ENCODE data around the gene TLK1. TPM values are rescaled to one million over a fixed set of nuclear protein-coding genes. Genes with fewer than 3 reads are reported as not detected.
"Not testable (repeated sequence)": the region's sequence is repeated elsewhere in the genome, so short reads cannot be mapped to it uniquely, and the experiment has no call there.

TLK1 gene
- polyA plus RNA-seq, 3 donors = 44.8 to 51.3 (median 46.2) TPM

DNA sequence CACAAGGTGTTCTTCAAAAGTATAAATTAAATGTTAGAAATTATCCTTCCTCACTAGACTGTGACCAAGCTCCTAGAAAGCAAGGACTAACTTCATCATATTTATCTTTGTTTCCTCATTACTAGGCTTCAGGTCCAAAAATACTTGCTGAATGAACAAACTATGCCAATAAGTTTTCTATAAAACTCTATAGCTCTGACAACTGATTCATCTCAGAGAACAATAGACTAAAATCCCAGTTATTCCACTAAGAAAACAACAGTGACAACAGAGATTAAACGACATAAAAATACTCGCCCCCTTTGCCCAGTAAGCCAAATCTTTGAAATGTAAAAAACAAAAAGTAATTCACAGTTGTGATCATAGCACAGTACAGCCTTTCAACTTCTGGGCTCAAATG lies 13.6 kb downstream of the TLK1 start:
- no peak for DNase-seq

DNA sequence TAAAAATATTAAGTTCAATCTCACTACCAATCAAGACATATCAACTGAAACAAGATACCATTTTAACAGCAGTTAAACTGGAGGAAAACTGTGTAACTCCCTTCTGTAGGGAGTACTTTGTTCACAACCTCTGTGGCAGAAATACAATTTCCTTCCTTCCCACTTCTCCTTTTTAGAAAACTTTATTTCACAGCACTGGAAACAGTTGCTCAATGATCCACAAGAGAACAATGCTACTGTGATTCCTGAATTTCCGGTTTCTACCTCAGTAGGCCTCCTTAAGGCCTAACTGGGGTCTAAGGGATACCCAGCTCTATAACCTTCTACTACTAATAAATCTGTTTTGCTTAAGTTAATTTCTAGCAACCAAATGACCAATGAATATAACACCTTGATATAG lies 14.1 kb downstream of the TLK1 start:
- no peak for DNase-seq

DNA sequence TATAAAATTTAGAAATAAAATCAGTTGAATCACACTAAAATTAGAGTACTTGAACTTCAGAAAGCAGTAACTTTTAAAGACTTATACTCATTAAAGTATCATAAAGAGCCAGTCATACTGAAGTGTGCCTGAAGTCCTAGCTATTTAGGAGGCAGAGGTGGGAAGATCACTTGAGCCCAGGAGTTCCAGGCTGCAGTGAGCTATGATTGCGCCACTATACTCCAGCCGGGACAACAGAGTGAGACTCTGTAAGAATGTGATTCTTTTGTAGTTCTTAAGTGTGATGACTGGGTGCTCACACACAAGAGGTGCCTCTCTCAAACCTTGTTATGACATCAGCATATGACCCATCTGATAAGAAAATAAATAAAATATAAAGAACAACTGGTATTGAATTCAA lies 14.6 kb downstream of the TLK1 start:
- DNase-seq = no peak

DNA sequence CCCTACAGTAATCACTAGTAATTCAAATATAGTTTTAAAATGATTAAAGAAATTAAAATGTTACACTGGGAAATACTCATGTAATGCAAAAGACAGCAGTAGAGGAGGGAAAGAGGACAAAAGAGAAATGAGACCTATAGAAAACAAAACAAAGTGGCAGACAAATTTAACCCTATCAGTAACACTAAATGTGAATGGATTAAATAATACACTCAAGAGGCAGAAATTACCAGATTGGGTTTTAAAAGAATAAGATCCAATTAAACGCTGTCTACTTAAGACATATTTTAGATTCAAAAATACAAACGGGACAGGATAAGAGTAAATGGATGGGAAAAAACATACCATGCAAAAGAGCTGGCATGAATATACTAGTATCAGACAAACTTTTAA lies 17.0 kb downstream of the TLK1 start:
- no peak for DNase-seq

DNA sequence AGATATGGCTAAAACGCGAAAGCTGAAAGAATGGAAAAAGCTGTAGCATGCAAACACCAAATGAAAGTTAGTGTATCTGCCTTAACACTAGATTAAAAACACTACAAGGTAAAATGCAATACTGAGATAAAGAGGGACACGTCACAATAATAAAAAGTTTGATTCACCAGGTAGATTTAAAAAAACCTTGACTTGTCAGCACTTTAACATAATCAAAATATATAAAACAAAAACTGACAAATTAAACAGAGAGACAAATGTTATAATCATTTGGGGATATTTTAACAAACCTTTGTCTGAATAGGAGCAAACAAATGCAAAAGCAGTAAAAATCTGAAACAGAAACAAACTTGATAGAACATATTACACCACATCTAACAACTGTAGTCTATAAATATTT lies 18.3 kb downstream of the TLK1 start:
- no peak for DNase-seq

DNA sequence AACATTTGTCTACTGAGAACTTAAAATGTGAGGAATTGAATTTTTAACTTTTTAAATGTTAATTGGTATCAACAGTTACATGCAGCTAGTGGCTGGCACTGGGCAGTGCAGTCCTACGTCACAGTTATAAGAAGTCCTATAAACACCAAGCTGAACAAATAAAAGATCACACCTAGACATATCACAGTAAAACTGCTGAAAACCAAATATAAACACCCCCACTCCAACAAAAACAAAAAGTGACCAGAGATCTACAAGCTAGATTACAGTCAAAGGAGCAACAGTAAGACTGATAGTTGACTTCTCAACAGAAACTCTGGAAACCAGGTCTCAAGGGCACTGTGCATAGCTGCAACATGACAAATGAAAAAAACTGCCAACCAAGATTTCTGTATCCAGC lies 19.4 kb downstream of the TLK1 start:
- DNase-seq = no peak

DNA sequence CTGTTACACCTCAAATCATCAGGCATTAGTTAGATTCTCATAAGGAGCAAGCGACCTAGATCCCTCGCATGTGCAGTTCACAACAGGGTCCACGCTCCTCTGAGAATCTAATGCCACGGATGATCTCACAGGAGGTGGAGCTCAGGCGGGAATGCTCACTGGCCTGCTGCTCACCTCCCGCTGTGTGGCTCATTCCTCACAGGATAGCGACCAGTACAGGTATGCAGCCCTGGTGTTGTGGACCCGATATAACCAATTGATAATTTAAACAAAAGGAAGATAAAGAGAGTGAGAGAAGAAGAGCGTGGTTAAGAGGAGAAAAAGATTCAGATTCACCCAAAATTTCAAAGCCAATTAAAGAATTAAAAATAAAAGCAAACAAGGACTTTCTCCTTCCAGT lies 20.8 kb downstream of the TLK1 start:
- DNase-seq = no peak

DNA sequence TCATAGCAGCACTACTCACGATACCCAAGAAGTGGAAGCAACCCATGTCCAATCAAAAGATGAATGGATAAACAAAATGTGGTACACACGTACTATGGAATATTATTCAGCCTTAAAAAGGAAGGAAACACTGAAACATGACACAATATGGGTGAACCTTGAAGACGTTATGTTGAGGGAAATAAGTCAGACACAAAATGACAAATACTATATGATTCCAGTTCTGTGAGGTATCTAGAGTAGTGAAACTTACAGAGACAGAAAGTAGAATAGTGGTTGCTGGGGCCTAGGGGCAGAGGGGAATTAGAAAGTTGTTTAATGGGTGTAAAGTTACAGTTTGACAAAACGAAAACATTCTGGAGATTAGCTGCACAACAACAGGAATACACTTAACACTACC lies 24.7 kb downstream of the TLK1 start:
- DNase-seq = no peak

DNA sequence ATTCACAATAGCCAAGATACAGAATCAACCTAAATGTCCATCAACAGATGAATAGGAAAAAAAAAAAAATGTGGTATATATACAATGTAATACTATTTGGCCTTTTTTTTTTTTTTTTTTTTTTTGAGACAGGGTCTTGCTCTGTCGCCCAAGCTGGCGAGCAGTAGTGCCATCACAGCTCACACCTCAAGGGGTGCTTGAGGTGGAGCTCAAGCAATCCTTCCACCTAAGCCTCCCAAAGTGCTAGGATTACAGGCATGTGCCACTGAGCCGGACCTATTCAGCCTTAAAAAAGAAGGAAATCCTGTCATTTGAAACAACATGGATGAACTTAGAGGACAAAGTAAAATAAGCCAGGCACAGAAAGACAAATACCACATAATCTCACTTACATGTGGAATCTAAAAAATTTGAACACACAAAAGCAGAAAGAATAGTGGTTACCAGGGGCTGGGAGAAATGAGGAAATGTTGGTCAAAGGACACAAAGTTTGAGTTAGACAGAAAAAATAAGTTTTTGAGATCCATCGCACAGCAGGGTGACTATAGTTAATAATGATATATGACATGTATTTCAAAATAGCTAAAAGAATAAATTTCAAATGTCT lies 26.0 kb downstream of the TLK1 start:
- no peak for DNase-seq

DNA sequence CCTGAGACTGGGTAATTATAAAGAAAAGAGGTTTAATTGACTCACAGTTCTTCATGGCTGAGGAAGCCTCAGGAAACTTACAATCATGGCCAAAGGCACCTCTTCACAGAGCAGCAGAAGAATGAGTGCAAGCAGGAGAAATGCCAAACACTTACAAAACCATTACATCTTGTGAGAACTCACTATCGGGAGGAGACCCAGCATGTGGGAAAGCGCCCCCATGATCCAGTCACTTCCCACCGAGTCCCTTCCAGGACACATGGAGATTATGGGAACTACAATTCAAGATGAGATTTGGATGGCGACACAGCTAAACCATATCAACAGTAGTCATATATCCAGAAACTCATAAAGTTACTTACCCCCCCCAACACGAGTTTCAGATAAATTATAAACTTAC lies 28.6 kb downstream of the TLK1 start:
- no peak for DNase-seq

DNA sequence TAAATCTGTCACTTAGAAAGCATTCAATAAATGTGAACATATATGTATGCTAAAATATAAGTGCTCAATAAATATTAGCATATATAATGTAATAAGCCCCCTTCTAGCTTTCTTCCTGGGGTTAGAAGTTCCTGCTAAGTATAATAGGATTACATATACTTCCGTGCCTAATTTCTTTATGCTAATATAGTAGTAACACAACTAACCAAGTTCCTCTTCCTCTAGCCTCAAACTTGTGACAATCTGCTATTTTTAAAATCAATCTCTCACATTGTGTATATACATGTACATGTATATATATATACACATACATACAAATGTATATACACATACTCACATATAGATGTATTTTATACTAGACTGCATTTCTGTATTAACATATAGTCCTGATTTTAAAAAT lies 32.2 kb downstream of the TLK1 start:
- DNase-seq = no peak

DNA sequence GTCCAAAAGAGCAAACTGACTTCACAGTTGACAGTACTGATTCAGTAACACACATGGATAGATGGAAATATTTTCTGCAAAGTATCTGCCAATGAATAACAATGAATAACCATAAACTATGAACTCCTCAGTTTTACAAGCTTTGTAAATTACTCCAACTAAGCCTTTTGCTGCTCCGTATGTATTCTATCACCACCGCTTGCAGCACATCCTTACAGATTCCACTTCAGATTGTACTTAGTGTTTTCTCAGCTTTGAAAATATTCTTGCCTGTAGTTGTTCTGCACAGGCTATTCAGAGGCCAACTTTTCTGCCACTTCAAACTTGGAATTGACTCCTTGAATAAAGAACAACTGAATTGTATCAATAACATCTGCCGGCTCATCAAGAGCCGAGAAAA lies 36.2 kb downstream of the TLK1 start:
- no peak for DNase-seq

DNA sequence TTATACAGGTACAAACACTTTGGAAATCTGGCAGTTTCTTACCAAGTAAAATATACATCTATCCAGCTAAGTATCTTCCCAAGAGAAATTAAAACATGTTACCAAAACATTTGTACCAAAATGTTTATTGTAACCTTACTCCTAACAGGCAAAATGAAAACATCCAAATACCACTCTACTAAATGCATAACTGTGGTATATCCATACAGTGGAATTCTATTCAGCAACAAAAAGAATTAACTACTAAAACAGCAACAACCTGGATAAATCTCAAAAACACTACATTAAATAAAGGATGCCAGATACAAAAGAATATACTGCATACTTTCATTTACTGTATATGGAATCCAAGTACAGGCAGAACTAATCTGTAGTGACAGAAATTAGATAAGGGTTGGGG lies 51.1 kb downstream of the TLK1 start:
- no peak for DNase-seq

DNA sequence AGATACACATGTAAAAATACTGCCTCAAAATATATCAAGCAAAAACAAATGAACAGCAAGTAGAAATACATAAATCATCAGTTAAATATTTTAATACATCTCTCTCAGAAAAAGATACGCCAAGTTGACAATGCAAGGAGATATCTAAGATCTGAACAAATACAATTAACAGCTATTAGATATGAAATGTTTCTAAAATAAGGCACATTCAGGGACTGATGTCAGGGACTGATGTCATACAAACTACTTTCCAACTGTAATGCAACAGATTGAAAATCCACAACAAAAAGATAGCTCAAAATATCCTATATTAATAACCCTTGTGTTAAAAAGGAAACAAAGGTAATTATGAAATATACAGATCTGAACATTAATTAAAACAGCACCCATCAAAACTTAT lies 51.7 kb downstream of the TLK1 start:
- DNase-seq = no peak

DNA sequence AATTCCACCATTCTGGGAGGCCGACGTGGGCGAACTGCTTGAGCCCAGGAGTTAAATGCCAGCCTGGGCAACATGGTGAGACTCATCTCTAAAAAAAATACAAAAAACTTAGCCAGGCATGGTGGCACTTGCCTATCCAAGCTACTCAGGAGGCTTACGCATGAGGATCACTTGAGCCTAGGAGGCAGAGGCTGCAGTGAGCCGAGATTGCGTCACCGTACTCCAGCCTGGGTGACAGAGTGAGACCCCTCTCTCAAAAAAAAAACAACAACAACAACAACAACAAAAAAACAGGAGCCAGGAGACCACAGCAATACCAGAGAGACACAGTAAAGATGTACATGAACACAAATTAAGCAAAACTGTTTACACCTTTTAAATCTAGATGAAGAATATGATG lies 52.9 kb downstream of the TLK1 start:
- no peak for DNase-seq

DNA sequence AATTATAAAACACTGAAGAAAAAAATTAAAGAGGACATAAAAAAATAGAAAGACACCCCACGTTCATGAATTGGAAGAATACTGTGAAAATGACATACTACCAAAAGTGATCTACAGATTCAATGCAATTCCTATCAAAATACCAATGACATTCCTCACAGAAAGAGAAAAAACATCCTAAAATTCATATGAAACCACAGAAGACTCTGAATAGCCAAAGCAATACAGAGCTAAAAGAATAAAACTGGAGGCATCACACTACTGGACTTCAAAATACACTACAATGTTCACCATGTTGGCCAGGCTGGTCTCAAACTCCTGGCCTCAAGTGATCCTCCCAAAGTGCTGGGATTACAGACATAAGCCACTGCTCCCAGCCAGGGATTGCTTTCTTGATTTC lies 56.3 kb downstream of the TLK1 start:
- DNase-seq = no peak

DNA sequence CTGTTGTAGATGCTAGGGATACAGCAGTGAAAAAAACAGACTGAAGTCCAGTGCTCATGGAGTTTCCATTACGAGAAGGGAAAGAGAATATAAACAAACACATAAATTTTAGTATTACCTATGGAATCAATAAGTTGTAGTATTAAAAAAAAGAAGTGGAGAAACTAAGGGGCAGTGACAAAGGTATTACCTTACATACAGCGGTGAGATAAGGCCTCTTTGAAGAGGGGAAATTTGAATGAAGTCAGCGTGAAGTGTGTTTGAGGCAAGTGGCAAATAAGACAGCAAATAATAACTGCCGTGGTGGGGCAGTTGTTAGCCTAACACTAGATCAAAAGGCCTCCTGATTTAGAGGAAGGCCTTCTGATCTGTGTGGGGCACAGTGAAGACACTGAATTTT lies 57.9 kb downstream of the TLK1 start:
- DNase-seq = no peak

DNA sequence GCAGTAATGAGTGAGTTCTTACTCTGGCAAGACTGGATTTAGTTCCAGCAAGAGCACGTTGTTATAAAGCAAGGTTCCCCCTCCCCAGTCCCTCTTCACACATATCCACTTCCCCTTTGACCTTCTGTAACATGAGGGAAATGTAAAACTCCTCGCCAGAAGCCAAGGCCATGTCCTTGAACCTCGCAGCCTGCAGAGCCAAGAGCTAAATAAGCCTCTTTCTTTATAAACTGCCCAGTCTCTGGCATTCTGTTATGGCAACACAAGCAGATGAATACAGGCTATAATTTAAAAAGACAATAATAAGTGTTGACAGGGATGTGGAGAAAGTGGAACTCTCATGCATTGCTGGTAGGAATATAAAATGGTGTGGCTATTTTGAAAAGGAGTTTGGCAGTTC lies 60.3 kb downstream of the TLK1 start:
- no peak for DNase-seq

DNA sequence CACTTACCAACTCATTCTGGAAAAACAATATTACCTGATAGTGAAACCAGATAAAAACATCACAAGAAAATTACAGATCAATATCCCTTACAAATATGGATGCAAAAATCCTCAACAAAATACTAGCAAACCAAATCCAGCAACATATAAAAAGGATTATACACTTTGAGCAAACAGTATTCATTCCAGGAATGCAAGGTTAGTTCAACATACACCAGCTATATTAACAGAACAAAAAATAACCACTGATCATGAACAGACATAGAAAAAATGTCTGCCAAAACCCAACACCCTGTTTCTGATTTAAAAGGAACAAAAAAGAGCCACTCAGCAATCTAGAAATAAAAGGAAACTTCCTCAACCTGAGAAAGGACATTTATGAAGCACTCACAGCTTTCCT lies 62.1 kb downstream of the TLK1 start:
- no peak for DNase-seq

DNA sequence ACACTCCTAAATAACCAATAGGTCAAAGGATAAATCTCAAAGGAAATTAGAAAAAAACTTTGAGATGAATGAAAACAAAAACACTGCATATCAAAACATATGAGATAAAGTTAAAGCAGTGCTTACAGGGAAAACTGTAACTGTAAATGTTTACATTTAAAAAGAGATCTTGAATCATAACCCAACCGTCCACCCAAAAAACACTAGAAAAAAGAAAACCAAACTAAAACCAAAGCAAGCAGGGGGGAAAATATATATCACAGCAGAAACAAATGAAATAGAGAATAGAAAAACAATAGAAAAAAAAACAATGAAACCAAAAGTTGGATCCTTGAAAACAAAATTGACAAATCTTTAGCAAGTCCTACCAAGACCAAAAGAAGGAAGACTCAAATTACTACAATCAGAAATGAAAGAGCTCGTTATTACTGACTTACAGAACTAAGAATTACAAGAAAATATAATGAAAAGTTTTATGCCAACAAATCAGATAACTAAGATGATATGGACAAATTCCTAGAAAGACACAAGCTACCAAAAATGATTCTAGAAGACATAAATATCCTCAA lies 65.6 kb downstream of the TLK1 start:
- no peak for DNase-seq

DNA sequence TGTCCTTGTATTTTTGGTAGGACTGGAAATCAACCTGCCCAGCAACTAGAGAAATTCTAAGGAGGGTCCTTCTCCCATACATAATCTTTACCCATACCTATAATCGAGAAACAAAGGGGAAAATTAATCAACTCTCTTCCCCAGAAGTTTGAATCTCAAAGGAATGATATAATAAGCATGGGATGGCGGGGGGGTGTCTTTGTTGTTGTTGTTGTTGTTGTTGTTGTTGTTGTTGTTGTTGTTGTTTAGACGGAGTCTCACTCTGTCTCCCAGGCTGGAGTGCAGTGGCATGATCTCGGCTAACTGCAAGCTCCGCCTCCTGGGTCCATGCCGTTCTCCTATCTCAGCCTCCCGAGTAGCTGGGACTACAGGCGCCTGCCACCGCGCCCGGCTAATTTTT lies 69.2 kb downstream of the TLK1 start:
- not testable (repeated sequence) for DNase-seq

DNA sequence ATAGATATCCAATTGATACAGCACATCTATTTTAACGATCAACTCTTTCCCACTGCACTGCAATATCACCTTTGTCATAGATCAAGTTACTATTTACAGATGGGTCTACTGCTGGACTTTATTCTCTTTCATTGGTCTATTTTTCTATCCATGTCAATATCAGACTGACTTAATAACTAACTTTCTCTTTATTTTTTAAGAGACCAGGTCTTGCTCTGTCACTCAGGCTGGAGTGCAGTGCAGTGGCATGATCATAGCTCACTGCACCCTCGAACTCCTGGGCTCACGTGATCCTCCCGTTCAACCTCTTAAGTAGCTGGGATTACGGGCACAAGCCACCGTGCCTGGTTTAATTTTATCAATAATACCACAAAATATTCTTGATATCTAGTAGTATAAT lies 71.2 kb downstream of the TLK1 start:
- no peak for DNase-seq

DNA sequence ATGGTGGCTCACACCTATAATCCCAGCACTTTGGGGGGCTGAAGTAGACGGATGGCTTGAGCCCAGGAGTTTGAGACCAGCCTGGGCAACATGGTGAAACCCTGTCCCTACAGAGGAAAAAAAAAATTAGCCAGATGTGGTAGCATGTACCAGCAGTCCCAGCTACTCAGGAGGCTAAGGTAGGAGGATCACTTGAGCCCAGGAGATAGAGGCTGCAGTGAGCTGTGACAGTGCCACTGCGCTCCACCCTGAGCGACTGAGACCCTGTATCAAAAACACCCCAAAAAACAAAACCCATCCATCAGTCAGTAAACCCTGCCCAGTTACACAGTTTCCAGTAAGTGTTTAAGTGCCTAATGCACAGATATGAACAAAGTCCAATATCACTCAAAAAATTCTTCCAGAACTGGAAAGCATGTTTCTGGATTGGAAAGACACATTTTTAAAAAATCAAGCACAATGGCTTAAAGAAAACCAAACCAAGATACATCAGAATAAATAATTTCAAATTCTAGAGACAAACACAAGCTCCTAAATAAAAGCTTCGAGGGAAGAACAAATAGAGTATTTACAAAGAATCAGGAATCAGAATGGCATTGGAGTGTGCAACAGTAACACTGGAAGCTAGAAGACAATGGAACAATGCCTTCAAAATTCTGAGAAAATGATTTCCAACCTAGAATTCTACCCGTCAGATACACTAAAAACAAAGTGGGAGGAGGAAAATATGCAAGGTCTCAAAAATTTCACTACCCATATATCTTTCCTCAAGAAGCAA lies 72.4 kb downstream of the TLK1 start:
- no peak for DNase-seq

DNA sequence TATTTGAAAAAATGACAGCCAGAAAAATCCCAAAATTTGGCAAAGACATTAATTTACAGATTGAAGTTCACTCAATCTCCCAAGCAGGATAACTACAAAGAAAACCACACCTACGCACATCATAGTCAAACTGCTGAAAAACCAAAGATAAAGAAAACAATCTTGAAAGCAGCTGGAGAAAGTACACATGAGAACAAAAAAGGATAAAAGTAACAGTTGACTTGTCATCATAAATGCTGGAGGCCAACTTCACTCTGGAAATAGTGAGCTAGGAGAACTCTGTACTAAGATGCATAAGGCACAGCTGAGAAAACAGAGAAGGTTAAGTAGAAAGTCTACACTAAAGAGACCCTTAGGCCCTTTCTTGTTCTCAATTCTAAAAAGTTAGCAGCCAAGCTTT lies 73.1 kb downstream of the TLK1 start:
- DNase-seq = no peak
